Activated CD4-positive, alpha-beta T cell treated with anti-CD3 and anti-CD28 coated beads for 36 hours (primary cell): Measurements from ENCODE around the gene RPL37A. TPM values are rescaled to one million over a fixed set of nuclear protein-coding genes. Genes with fewer than 3 reads are reported as not detected.
A peak's percentile ranks its signal among the peaks of the same experiment; 100 is the strongest.

Source experiments
- ATAC-seq: fragments of 200-7000 bp; cut with Tn5 transposase; one replicate; pipeline ENCODE4 v1.10.0; 2021; ENCODE audit warnings: mild to moderate bottlenecking, moderate library complexity
- CTCF ChIA-PET: fragments of 350-600 bp; sonication (Branson Sonifier 250); formaldehyde crosslinking; loops from one replicate; lab custom pipeline; 2021; ENCODE audit warnings: antibody characterized with exemption; lab: Charles Lee
- POLR2A ChIA-PET: fragments of 350-600 bp; sonication (Branson Sonifier 250); formaldehyde crosslinking; loops from one replicate; lab custom pipeline; 2021; ENCODE audit warnings: antibody characterized with exemption, inconsistent platforms; lab: Charles Lee
- DNase-seq: peaks from one replicate; pipeline ENCODE4 v3.0.0-alpha.2; 2020
- H3K27ac Mint-ChIP-seq: one replicate; pipeline ENCODE4 v1.8.0; 2021; ENCODE audit warnings: mixed read lengths
- H3K27me3 Mint-ChIP-seq: one replicate; pipeline ENCODE4 v1.8.0; 2021; ENCODE audit warnings: mixed read lengths
- H3K36me3 Mint-ChIP-seq: one replicate; pipeline ENCODE4 v1.8.0; 2021; ENCODE audit warnings: low read depth, mixed read lengths
- H3K4me1 Mint-ChIP-seq: one replicate; pipeline ENCODE4 v1.8.0; 2021; ENCODE audit warnings: mixed read lengths
- H3K4me3 Mint-ChIP-seq: one replicate; pipeline ENCODE4 v1.8.0; 2021; ENCODE audit warnings: mild to moderate bottlenecking, moderate library complexity, mixed read lengths
- H3K9me3 Mint-ChIP-seq: one replicate; pipeline ENCODE4 v1.8.0; 2021; ENCODE audit warnings: low read depth, mixed read lengths
- intact Hi-C, 2 experiments: fragments of 100-400 bp; cut with DNase I in 1 of 2; cut with micrococcal nuclease in 1 of 2; formaldehyde crosslinking; loops; one replicate each; pipeline versions ENCODE4 v1.14.2 to v1.15.1; 2022 to 2024; cut with DNase I, micrococcal nuclease
- total RNA-seq, 2 experiments: library from RNA; stranded (reverse); gene quantifications; one replicate each; pipeline ENCODE4 v1.2.3, GENCODE V29; 2021

Gene RPL37A
- total RNA-seq, 2 experiments from 2014 or later = 3,228 to 4,134 TPM

DNA sequence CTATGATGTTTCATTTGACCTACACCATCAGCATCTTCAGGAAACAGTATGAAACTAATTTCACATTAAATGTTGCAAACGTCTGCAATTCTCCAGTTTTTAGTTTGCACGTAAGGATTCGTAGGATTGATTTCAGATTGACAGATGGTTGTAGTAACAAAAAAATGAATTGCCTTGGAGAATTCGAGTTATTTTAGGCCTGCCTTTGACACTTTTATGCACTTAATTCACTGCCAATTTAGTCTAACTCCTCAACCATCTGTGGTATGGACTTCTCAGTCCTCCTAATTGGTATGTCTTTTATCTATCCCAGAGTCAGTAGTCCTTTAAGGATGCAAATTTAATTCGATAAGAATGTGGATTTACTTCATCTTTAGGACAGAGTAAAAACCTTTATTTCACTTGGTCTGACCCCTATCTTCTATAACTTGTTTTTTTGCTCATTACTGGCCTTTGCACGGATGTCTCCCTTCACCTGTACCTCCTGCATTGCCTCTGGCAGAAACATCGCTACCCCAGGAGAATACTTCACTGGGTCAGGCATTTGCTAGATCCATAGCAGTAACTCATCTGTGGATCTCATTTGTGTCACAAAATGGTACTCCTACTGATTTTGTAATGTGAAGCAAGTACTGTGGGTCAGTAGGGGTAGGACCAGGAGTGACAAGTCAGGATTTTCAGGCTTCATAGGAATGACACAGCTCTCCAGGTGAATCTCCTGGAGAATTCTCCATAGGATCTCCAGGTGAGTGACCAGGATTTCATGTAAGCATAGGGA is 3.9 kb downstream of the RPL37A start:
- H3K27me3 Mint-ChIP-seq = no peaks in the 10 kb centered on the region
- H3K4me3 Mint-ChIP-seq = peak overlapping the region; percentile 98
- no peaks in the 10 kb centered on the region for H3K9me3 Mint-ChIP-seq
- H3K27ac Mint-ChIP-seq = peak overlapping the region; percentile 79
- DNase-seq = no peak
- CTCF ChIA-PET = interaction anchor here (1.0 kb wide), 1 partner anchor 16 kb away, joined by 3 read pairs; no protein-coding TSS in a partner anchor
- peaks cover 51% of the 10 kb centered on the region for H3K4me1 Mint-ChIP-seq
- ATAC-seq = no peak
- POLR2A ChIA-PET = interaction anchor here (0.6 kb wide), 1 partner anchor 174 kb away, joined by 4 read pairs; no protein-coding TSS in a partner anchor
- intact Hi-C loops = loop anchor here in 1 of 2 experiments (5.0 kb wide), 1 partner anchor 390 kb away; no protein-coding TSS in a partner anchor
- peaks cover 80% of the 10 kb centered on the region for H3K36me3 Mint-ChIP-seq

DNA sequence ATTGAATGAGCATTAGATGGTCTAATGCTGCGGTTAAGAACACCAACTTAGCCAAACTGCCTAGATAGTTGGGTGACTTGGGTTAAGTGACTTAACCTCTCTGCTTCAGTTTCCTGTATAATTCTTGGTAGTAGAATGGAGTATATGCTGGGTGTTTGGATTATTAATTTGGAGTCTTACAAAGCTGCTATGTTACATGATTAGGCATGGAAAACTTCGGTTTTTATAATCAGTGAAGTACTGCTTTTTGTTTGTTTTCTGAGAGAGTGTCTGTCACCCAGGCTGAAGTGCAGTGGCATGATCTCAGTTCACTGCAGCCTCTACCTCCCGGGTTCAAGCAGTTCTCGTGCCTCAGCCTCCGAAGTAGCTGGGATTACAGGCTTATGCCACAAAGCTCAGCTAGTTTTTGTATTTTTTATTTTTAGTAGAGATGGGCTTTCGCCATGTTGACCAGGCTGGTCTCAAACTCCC is 4.5 kb downstream of the RPL37A start:
- peaks cover 45% of the 10 kb centered on the region for H3K4me1 Mint-ChIP-seq
- intact Hi-C loops = loop anchor here in 1 of 2 experiments (5.0 kb wide), 1 partner anchor 391 kb away; no protein-coding TSS in a partner anchor
- peak overlapping the region; percentile 79 for H3K27ac Mint-ChIP-seq
- ChIA-PET CTCF (interaction anchor here (1.0 kb wide), 1 partner anchor 15 kb away, joined by 3 read pairs; no protein-coding TSS in a partner anchor), POLR2A (interaction anchor here (0.6 kb wide), 1 partner anchor 173 kb away, joined by 4 read pairs; no protein-coding TSS in a partner anchor)
- no peaks in the 10 kb centered on the region for H3K9me3 Mint-ChIP-seq
- peaks cover 81% of the 10 kb centered on the region for H3K36me3 Mint-ChIP-seq
- H3K4me3 Mint-ChIP-seq = peak overlapping the region; percentile 98
- H3K27me3 Mint-ChIP-seq = no peaks in the 10 kb centered on the region
- ATAC-seq (no peak), DNase-seq (no peak)

DNA sequence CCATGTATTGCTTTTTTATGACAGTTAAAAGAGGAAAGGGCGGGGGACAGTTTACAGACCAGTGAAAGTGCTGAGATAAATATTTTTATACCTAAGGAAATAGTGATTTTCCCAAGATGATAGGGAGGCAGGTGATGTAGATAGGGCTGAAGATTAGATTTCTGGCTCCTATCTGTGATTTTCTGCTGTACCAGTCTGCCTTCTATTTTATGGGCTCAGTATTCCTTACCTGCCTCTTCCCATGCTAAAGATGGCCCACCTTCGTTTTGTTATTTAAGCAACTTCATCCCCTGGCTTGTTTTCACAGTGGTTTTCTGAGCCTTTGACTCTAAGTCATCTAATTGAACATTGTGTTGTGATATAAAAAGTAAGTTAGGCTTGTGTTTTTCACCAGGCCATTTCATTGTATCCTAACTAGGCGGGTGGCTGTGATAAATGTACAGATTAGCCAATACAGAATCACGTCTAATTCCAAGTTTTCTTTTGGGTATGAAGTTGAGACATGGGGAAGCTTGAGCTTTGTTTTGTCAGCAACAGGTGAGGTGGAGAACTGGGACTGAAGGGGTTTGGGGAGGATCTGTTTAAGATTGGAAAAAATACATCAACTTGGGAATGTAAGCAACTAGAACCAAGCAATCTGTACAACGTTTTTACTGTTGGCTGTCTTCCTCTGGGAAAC is 5.2 kb downstream of the RPL37A start:
- H3K4me1 Mint-ChIP-seq = peaks cover 45% of the 10 kb centered on the region
- DNase-seq (no peak), ATAC-seq (no peak)
- peaks cover 80% of the 10 kb centered on the region for H3K36me3 Mint-ChIP-seq
- peak overlapping the region; percentile 53 for H3K27ac Mint-ChIP-seq
- H3K27me3 Mint-ChIP-seq = no peaks in the 10 kb centered on the region
- POLR2A ChIA-PET = interaction anchor here (0.6 kb wide), 1 partner anchor 92 kb away, joined by 3 read pairs; the partner anchor contains the start of gene SMARCAL1
- intact Hi-C loops = loop anchor here in 1 of 2 experiments (5.0 kb wide), 1 partner anchor 392 kb away; no protein-coding TSS in a partner anchor
- H3K4me3 Mint-ChIP-seq = no peak overlapping the region
- CTCF ChIA-PET = no interaction called here
- no peaks in the 10 kb centered on the region for H3K9me3 Mint-ChIP-seq

- Mint-ChIP-seq H3K4me3 (no peak overlapping the region), H3K4me1 (peaks cover 45% of the 10 kb centered on the region), H3K27me3 (no peaks in the 10 kb centered on the region), H3K27ac (peak overlapping the region; percentile 53), H3K36me3 (peaks cover 78% of the 10 kb centered on the region), H3K9me3 (no peaks in the 10 kb centered on the region)
- ChIA-PET CTCF (no interaction called here), POLR2A (interaction anchor here (1.2 kb wide), 1 partner anchor 328 kb away, joined by 4 read pairs; no protein-coding TSS in a partner anchor)
- ATAC-seq (no peak), DNase-seq (no peak)
- intact Hi-C loops = loop anchor here in 1 of 2 experiments (5.0 kb wide), 1 partner anchor 392 kb away; no protein-coding TSS in a partner anchor
Measured at GRCh38 chr2:216504376-216504762, 5.7 kb downstream of the RPL37A start.

DNA sequence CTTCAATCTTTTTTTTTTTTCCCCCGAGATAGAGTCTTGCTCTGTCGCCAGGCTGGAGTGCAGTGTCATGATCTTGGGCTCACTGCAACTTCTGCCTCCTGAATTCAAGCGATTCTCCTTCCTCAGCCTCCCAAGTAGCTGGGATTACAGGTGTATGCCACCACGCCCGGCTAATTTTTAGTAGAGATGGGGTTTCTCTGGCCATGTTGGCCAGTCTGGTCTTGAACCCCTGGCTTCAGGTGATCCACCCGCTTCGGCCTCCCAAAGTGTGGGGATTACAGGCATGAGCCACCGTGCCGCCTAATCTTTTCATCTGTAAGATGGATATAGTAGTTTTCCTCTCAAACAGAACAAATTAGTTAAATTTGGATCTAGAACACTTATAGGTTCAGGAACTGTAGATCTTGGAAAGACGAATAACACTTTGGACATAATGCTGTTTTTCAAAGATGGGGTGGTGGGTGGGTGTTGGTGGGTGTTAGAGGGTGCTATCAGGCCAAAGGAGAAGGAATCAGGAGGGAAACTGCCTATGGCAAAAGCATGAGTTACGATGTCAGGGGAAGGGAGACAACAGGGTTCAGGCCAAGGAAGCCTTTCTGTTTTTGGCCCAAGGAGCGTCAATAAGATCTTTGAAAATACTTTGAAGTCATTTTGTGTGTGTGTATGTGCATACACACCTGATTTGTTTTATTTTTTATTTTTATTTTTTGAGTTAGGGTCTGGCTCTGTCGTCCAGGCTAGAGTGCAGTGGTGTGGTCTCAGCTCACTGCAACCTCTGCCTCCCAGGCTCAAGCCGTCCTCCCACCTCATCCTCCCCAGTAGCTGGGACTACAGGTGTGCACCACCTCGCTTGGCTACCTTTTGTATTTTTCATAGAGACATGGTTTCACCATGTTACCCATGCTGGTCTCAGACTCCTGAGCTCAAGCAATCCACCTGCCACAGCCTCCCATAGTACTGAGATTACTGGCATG is 6.8 kb downstream of the RPL37A start:
- ChIA-PET CTCF (no interaction called here), POLR2A (interaction anchor here (0.5 to 1.2 kb wide), 3 partner anchors 37 to 1778 kb away, joined by 3 to 7 read pairs (median 4); no protein-coding TSS in a partner anchor)
- Mint-ChIP-seq H3K4me1 (peaks cover 39% of the 10 kb centered on the region), H3K27ac (peak overlapping the region; percentile 55), H3K9me3 (no peaks in the 10 kb centered on the region), H3K27me3 (no peaks in the 10 kb centered on the region), H3K36me3 (peaks cover 73% of the 10 kb centered on the region), H3K4me3 (no peak overlapping the region)
- intact Hi-C loops = no loop called here
- DNase-seq (no peak), ATAC-seq (no peak)

DNA sequence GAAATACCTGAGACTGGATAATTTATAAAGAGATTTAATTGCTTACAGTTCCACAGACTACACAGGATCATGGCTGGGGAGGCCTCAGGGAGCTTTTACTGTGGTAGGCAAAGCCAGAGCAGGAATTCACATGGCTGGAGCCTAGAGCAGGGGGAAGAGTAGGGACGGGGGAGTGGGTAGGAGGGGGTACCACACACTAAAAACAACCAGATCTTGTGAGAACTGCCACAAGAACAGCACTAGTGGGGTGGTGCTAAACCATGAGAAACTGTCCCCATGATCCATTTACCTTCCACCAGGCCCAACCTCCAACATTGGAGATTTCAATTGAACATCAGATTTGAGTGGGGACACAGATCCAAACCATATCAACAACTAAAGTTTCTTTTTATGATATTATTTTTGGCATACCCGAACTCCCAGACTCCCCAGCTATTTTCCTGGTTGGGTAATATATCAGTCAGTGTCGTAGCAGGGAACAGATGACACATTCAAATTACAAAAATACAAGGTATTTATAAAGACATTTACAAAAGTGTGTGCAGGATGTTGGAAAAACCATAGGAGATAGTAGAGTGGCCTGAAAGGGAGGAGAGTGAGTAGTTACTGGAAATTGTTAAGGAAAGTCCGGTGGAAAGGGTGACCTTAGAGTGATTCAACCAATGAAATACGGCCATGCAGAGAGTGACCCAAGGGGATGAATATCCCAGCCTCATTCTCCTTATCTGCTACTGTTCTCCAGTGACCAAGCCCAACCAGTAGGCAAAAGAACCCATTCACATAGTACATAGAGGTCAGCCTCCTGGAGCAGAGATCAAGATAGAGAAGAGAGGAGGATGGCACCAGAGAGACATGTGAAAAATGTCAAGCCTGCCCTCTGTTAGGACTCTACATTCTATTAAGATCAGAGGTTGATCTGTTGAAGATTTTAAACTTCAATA is 8.8 kb downstream of the RPL37A start:
- CTCF ChIA-PET = interaction anchor here (1.1 to 3.1 kb wide), 3 partner anchors 12 to 188 kb away, joined by 3 to 20 read pairs (median 7); partner anchors contain the start of gene IGFBP5
- intact Hi-C loops = no loop called here
- Mint-ChIP-seq H3K9me3 (no peaks in the 10 kb centered on the region), H3K4me1 (peaks cover 23% of the 10 kb centered on the region), H3K4me3 (no peak overlapping the region), H3K27ac (no peak overlapping the region), H3K36me3 (peaks cover 57% of the 10 kb centered on the region), H3K27me3 (no peaks in the 10 kb centered on the region)
- POLR2A ChIA-PET = interaction anchor here (0.6 to 1.0 kb wide), 5 partner anchors 9 to 866 kb away, joined by 3 to 11 read pairs (median 4); partner anchors contain the start of gene RPL37A
- no peak for DNase-seq
- peak; percentile 9 for ATAC-seq

DNA sequence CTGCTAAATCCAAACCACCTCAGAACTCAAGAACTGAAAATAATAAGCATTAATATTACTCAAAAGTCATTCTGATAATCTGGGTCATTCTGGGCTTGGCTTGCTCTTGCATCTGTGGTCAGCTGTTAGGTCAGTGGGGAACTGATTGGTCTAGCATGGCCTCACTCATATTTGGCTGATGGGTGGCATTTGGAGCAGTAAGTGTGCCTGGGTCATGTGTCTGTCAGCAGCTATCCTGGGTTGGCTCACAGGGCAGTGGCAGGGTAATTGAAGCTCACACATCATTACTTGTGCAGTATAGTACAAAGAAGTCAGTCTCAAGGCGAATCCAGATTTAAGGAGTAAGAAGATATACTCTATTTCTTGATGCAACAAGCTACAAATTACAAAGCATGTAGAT is 9.6 kb downstream of the RPL37A start:
- intact Hi-C loops = no loop called here
- DNase-seq (no peak), ATAC-seq (no peak)
- Mint-ChIP-seq H3K9me3 (no peaks in the 10 kb centered on the region), H3K27me3 (no peaks in the 10 kb centered on the region), H3K27ac (no peak overlapping the region), H3K4me1 (peaks cover 15% of the 10 kb centered on the region), H3K36me3 (peaks cover 49% of the 10 kb centered on the region), H3K4me3 (no peak overlapping the region)
- ChIA-PET POLR2A (interaction anchor here (0.6 to 1.0 kb wide), 4 partner anchors 10 to 865 kb away, joined by 3 to 4 read pairs (median 4); partner anchors contain the start of gene RPL37A), CTCF (interaction anchor here (1.1 to 3.1 kb wide), 3 partner anchors 11 to 187 kb away, joined by 3 to 20 read pairs (median 7); partner anchors contain the start of gene IGFBP5)

DNA sequence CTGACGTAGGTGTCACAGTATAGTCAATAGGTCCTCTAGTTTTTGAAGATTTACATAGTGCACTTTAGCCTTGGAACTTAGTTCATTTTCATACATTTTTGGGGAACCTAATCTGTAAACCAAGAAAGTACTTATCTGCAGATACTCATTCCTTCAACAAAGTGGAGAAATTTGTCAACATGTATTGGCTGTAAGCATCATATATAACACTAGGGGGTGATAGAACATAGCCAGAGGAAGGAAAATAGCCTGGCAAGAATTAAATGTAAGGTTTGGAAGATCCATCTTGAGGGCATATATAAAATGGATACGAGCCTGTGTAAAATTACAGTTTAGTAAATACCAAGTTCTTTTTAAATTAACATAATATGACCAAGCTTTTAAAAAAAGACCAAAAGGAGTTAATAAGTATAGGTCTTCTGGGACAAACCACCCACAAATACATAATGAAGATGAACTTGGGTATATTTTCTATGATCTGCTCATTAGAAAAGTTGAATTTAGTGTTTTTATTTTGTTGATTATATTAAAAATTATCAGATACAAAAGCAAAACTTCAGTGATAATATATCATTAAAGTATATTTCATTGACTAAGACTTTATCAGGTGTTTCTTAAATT is 18.2 kb downstream of the RPL37A start:
- DNase-seq (no peak), ATAC-seq (peak; percentile 42)
- Mint-ChIP-seq H3K4me3 (no peak overlapping the region), H3K9me3 (no peaks in the 10 kb centered on the region), H3K27ac (peak overlapping the region; percentile 55), H3K36me3 (peaks cover 13% of the 10 kb centered on the region), H3K4me1 (no peaks in the 10 kb centered on the region), H3K27me3 (no peaks in the 10 kb centered on the region)
- intact Hi-C loops = loop anchor here in 1 of 2 experiments (5.0 kb wide), 1 partner anchor 995 kb away; no protein-coding TSS in a partner anchor
- ChIA-PET POLR2A (no interaction called here), CTCF (interaction anchor here (0.8 to 11.4 kb wide), 7 partner anchors 19 to 165 kb away, joined by 3 to 195 read pairs (median 4); partner anchors contain the start of gene IGFBP2)
